Upper lobe of left lung (tissue), 4 donors: ENCODE results near the gene CYP21A2.
"Not testable (repeated sequence)": the region's sequence is repeated elsewhere in the genome, so short reads cannot be mapped to it uniquely, and the experiment has no call there.

Source experiments
- CTCF ChIP-seq, 6 experiments: fragments of 450-650 bp in 4 of 6; fragments of 200-600 bp in 2 of 6; sonication (generic) in 2 of 6; IDR thresholded peaks; one replicate each; pipeline ENCODE4 v1.5.1; 2016 to 2019; ENCODE audit warnings: antibody characterized with exemption in 6 of 6
- POLR2A ChIP-seq, 4 donors: fragments of 450-650 bp; IDR thresholded peaks; one replicate each; pipeline ENCODE4 v1.5.1; 2016 to 2017; ENCODE audit warnings: antibody characterized with exemption in 4 of 4, mild to moderate bottlenecking in 2 of 4
- POLR2AphosphoS5 ChIP-seq, 2 donors: sonication (generic); formaldehyde crosslinking; IDR thresholded peaks; one replicate each; pipeline ENCODE4 v1.5.1; 2017; ENCODE audit warnings: antibody characterized with exemption in 2 of 2

DNA sequence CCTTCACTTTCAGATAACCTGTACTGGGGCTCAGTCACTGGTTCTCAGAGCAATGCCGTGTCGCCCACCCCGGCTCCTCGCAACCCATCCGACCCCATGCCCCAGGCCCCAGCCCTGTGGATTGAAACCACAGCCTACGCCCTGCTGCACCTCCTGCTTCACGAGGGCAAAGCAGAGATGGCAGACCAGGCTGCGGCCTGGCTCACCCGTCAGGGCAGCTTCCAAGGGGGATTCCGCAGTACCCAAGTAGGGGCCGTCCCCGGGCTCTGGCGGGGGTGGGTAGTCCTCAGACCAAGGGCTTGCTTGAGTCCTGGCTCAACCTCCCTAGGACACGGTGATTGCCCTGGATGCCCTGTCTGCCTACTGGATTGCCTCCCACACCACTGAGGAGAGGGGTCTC lies 8.7 kb upstream of the CYP21A2 start:
- TF ChIP-seq POLR2A, POLR2AphosphoS5, CTCF (IDR thresholded peaks at IDR 0.05): not testable (repeated sequence)
